GM12878 (cell line): Measurements from ENCODE around the gene ATP5PD. TPM values are rescaled to one million over a fixed set of nuclear protein-coding genes. Genes with fewer than 3 reads are reported as not detected.

Source experiments
- CBFB ChIP-seq: IDR thresholded peaks from 2 replicates; pipeline ENCODE4 v1.6.1; 2016; ENCODE audit warnings: antibody characterized with exemption, low read depth
- DPF2 ChIP-seq: fragments of 450-650 bp; IDR thresholded peaks from 2 replicates; pipeline ENCODE4 v1.6.1; 2017; ENCODE audit warnings: mild to moderate bottlenecking
- HCFC1 ChIP-seq: fragments of 150-350 bp; IDR thresholded peaks from 2 replicates; pipeline ENCODE4 v1.6.1; 2014; ENCODE audit warnings: low read length
- IKZF1 ChIP-seq: fragments of 450-650 bp; conservative IDR thresholded peaks from 2 replicates; pipeline ENCODE4 v1.6.1; 2017; ENCODE audit warnings: antibody characterized with exemption, mild to moderate bottlenecking
- IKZF2 ChIP-seq, 2 experiments: fragments of 450-650 bp; IDR thresholded peaks; 2 replicates each; pipeline ENCODE4 v1.6.1; 2017; ENCODE audit warnings: mild to moderate bottlenecking in 2 of 2, moderate library complexity in 2 of 2
- LARP7 ChIP-seq: fragments of 450-650 bp; IDR thresholded peaks from 2 replicates; pipeline ENCODE4 v1.6.1; 2017; ENCODE audit warnings: mild to moderate bottlenecking
- MAX ChIP-seq: IDR thresholded peaks from 2 replicates; pipeline ENCODE4 v1.6.1; 2012; ENCODE audit warnings: low read depth, low read length, improper control_type of control experiment
- NR2F1 ChIP-seq: fragments of 450-650 bp; conservative IDR thresholded peaks from 2 replicates; pipeline ENCODE4 v1.6.1; 2017; ENCODE audit warnings: mild to moderate bottlenecking
- RCOR1 ChIP-seq: conservative IDR thresholded peaks from 2 replicates; pipeline ENCODE4 v1.6.1; 2012; ENCODE audit warnings: low read depth, low read length, improper control_type of control experiment
- RELA ChIP-seq: fragments of 450-650 bp; IDR thresholded peaks from 2 replicates; pipeline ENCODE4 v1.8.0; 2014; ENCODE audit warnings: borderline replicate concordance; ENCODE audit not compliant: partially characterized antibody
- REST ChIP-seq: IDR thresholded peaks from 2 replicates; pipeline ENCODE4 v1.6.1; 2012; ENCODE audit warnings: mild to moderate bottlenecking, low read depth, low read length
- SMARCA5 ChIP-seq: fragments of 450-650 bp; IDR thresholded peaks from 2 replicates; pipeline ENCODE4 v1.6.1; 2017; ENCODE audit warnings: mild to moderate bottlenecking
- SRF ChIP-seq, 2 experiments: IDR thresholded peaks; 2 replicates each; pipeline ENCODE4 v1.6.1; 2011; ENCODE audit warnings: low read depth in 2 of 2, low read length in 2 of 2, mild to moderate bottlenecking in 1 of 2, moderate library complexity in 1 of 2
- STAT1 ChIP-seq: fragments of 450-650 bp; conservative IDR thresholded peaks from 2 replicates; pipeline ENCODE4 v1.6.1; 2014; ENCODE audit warnings: antibody characterized with exemption, mild to moderate bottlenecking
- TARDBP ChIP-seq: IDR thresholded peaks from 2 replicates; pipeline ENCODE4 v1.6.1; 2016; ENCODE audit warnings: borderline replicate concordance
- TCF12 ChIP-seq: IDR thresholded peaks from 2 replicates; pipeline ENCODE4 v1.6.1; 2011; ENCODE audit warnings: low read depth, mild to moderate bottlenecking, low read length
- ZNF687 ChIP-seq: fragments of 450-650 bp; IDR thresholded peaks from 2 replicates; pipeline ENCODE4 v1.6.1; 2017; ENCODE audit warnings: mild to moderate bottlenecking, moderate library complexity
- polyA plus RNA-seq, 11 experiments: library from polyadenylated mRNA; depleted of rRNA in 4 of 11; unstranded in 6 of 11; stranded (reverse) in 5 of 11; fragments of >200 nt; fragmentation: Nextera tagmentation in 4 of 11; fragmentation: Illumina TruSeq in 1 of 11; extraction: Ambion mirVana in 4 of 11; extraction: Trizol in 1 of 11; gene quantifications; 1 replicate in 1 of 11; 2 replicates in 10 of 11; pipeline versions ENCODE4 v1.2.1 to v1.2.3, GENCODE V29; 2011 to 2016; ENCODE audit warnings: inconsistent platforms in 2 of 11, missing spikeins in 2 of 11, low read depth in 1 of 11
- total RNA-seq, 4 experiments: library from RNA; depleted of rRNA in 3 of 4; stranded (reverse); fragments of >200 nt in 3 of 4; fragmentation: Illumina TruSeq in 1 of 4; extraction: Trizol in 1 of 4; gene quantifications; 2 replicates each; pipeline versions ENCODE4 v1.2.1 to v1.2.3, GENCODE V29; 2013 to 2021

The ATP5PD gene
- total and polyA plus RNA-seq, 10 of the 15 experiments (the other 5 are each of a cell fraction or from before 2014, with no cell fraction given): 172 to 772 (median 321) TPM

GRCh38 chr17:75077496-75078283, 30.9 kb upstream of the ATP5PD start (continued):
- TF ChIP-seq REST: 0 out of 2 replicates have a peak, but pooled peaks have one; percentile 6
- TF ChIP-seq RELA: peak; percentile 95
- TF ChIP-seq DPF2: peak; percentile 84
- TF ChIP-seq SMARCA5: peak; percentile 57; the same call in 1 of the 2 replicates
- peak; percentile 53 for TF ChIP-seq CBFB
- TF ChIP-seq LARP7: peak; percentile 71
- peak; percentile 46 for TF ChIP-seq IKZF1
- TF ChIP-seq TARDBP: 0 out of 2 replicates have a peak, but pooled peaks have one; percentile 13
- TF ChIP-seq TCF12: 0 out of 2 replicates have a peak, but pooled peaks have one; percentile 13
- 0 out of 2 replicates have a peak, but pooled peaks have one; percentile 9 for TF ChIP-seq NR2F1
- peak; percentile 88 for TF ChIP-seq ZNF687
- no peak for TF ChIP-seq RCOR1
- TF ChIP-seq SRF (IDR thresholded peaks at IDR 0.05; ENCODE audit: low read depth in 2 of 2, low read length in 2 of 2): peak; percentile 21 to 62; a peak in 1 of 4 replicates
- TF ChIP-seq STAT1: no peak; the same call in 1 of the 2 replicates
- peak; percentile 16; the same call in 1 of the 2 replicates for TF ChIP-seq MAX
- no peak for TF ChIP-seq HCFC1
- peak; percentile 37 to 42; a peak in 3 of 4 replicates for TF ChIP-seq IKZF2 (IDR thresholded peaks at IDR 0.05)
